Ramos (cell line): ENCODE results near the gene TBXA2R.
"Not testable (repeated sequence)": the region's sequence is repeated elsewhere in the genome, so short reads cannot be mapped to it uniquely, and the experiment has no call there.

ENCODE experiments used
- in situ Hi-C: fragments of 300-500 bp; cut with MboI; formaldehyde crosslinking; loops from one replicate; pipeline ENCODE4 v1.14.3; 2022; ENCODE audit warnings: low sequenced_read_pairs; ENCODE audit not compliant: unreplicated experiment

TBXA2R gene

GRCh38 chr19:3641515-3642269 lies 35.0 kb upstream of the TBXA2R start:
- in situ Hi-C loops, result no loop called here

- in situ Hi-C loops, result no loop called here
Observed at GRCh38 chr19:3639479-3639878, 32.8 kb upstream of the TBXA2R start.

GRCh38 chr19:3638208-3639193 lies 31.8 kb upstream of the TBXA2R start:
- in situ Hi-C loops, result no loop called here

- in situ Hi-C loops, result no loop called here
Observed at GRCh38 chr19:3637621-3638020, 30.9 kb upstream of the TBXA2R start.

- in situ Hi-C loops, result no loop called here
Observed at GRCh38 chr19:3636962-3637361, 30.3 kb upstream of the TBXA2R start.

- in situ Hi-C loops, result no loop called here
Observed at GRCh38 chr19:3636506-3636905, 29.8 kb upstream of the TBXA2R start.

- in situ Hi-C loops, result no loop called here
Observed at GRCh38 chr19:3634496-3635045, 27.9 kb upstream of the TBXA2R start.

GRCh38 chr19:3633559-3633988 lies 26.9 kb upstream of the TBXA2R start:
- in situ Hi-C loops, result no loop called here

- in situ Hi-C loops, result no loop called here
Observed at GRCh38 chr19:3632739-3633558, 26.3 kb upstream of the TBXA2R start.

GRCh38 chr19:3632098-3632497 lies 25.4 kb upstream of the TBXA2R start:
- in situ Hi-C loops, result no loop called here

- in situ Hi-C loops, result no loop called here
Observed at GRCh38 chr19:3631053-3631861, 24.6 kb upstream of the TBXA2R start.

GRCh38 chr19:3628766-3629165 lies 22.1 kb upstream of the TBXA2R start:
- in situ Hi-C loops, result not testable (repeated sequence)

GRCh38 chr19:3627351-3627723 lies 20.7 kb upstream of the TBXA2R start:
- in situ Hi-C loops, result no loop called here

- in situ Hi-C loops, result no loop called here
Observed at GRCh38 chr19:3626473-3627350, 20.0 kb upstream of the TBXA2R start, which contains the start of gene CACTIN. Gene CACTIN (minus strand): TSS chr19:3626790. CDS start chr19:3626762, 28 bp downstream.

GRCh38 chr19:3625996-3626472 lies 19.4 kb upstream of the TBXA2R start:
- in situ Hi-C loops, result no loop called here

GRCh38 chr19:3623716-3624115 lies 17.0 kb upstream of the TBXA2R start:
- in situ Hi-C loops, result no loop called here

GRCh38 chr19:3622224-3622623 lies 15.5 kb upstream of the TBXA2R start:
- in situ Hi-C loops, result no loop called here

GRCh38 chr19:3621689-3622088 lies 15.0 kb upstream of the TBXA2R start:
- in situ Hi-C loops, result no loop called here
